Prostate gland (tissue), 2 donors: ENCODE data around the gene KRTAP10-1. TPM values are rescaled to one million over a fixed set of nuclear protein-coding genes. Genes with fewer than 3 reads are reported as not detected.

ENCODE experiments used
- DNase-seq: peaks from one replicate; pipeline ENCODE4 v3.0.0-alpha.2; 2019; ENCODE audit warnings: low spot score
- H3K27ac ChIP-seq, 2 donors: fragments of 200-600 bp; sonication (generic); 2 replicates each; pipeline ENCODE4 v1.5.1; 2017 to 2019
- H3K27me3 ChIP-seq: fragments of 200-600 bp; sonication (generic); replicated peaks from 2 replicates; pipeline ENCODE4 v1.5.1; 2019; ENCODE audit not compliant: insufficient read depth
- H3K36me3 ChIP-seq, 2 donors: fragments of 200-600 bp; sonication (generic); 1 replicate in 1 of 2; 2 replicates in 1 of 2; pipeline versions ENCODE4 v1.5.1 to v1.8.1; 2017 to 2019
- H3K4me1 ChIP-seq: fragments of 200-600 bp; sonication (generic); replicated peaks from 2 replicates; pipeline ENCODE4 v1.5.1; 2019
- H3K4me3 ChIP-seq, 2 donors: fragments of 200-600 bp; sonication (generic); 2 replicates each; pipeline ENCODE4 v1.5.1; 2017 to 2019
- H3K9me3 ChIP-seq: fragments of 200-600 bp; sonication (generic); 2 replicates; pipeline ENCODE4 v1.5.1; 2017
- CTCF ChIP-seq, 4 experiments: fragments of 200-600 bp in 2 of 4; fragments of 450-650 bp in 2 of 4; sonication (generic) in 2 of 4; IDR thresholded peaks; 1 replicate in 3 of 4; 2 replicates in 1 of 4; pipeline ENCODE4 v1.5.1; 2016 to 2019; ENCODE audit warnings: antibody characterized with exemption in 4 of 4, mild to moderate bottlenecking in 2 of 4, moderate library complexity in 2 of 4
- POLR2A ChIP-seq: fragments of 450-650 bp; IDR thresholded peaks from one replicate; pipeline ENCODE4 v1.6.1; 2016; ENCODE audit warnings: antibody characterized with exemption, mild to moderate bottlenecking
- POLR2AphosphoS5 ChIP-seq: sonication (generic); formaldehyde crosslinking; IDR thresholded peaks from one replicate; pipeline ENCODE4 v1.6.1; 2017; ENCODE audit warnings: antibody characterized with exemption
- WGBS: methylation state at CpG from one replicate; pipeline ENCODE4 v1.1.5; 2018; 5-methylcytosine and 5-hydroxymethylcytosine counted together
- intact Hi-C: fragments of 100-400 bp; cut with DNase I; formaldehyde crosslinking; loops from one replicate; pipeline ENCODE4 v1.14.2; 2022
- total RNA-seq, 2 donors: library from RNA; depleted of rRNA; stranded (reverse); fragments of >200 nt; gene quantifications; one replicate each; pipeline ENCODE4 v1.1.0, GENCODE V29; 2016

The KRTAP10-1 gene
- total RNA-seq, 2 donors from 2014 or later: not detected

GRCh38 chr21:44499211-44499560, 40.8 kb downstream of the KRTAP10-1 start:
- WGBS: 60% methylated on average over 18 of the region's 18 CpGs

GRCh38 chr21:44498280-44499210, 41.5 kb downstream of the KRTAP10-1 start:
- Histone ChIP-seq H3K4me3 (no peak overlapping the region), H3K4me1 (no peaks in the 10 kb centered on the region), H3K27ac (no peak overlapping the region), H3K27me3 (peaks cover 12% of the 10 kb centered on the region), H3K9me3 (no peaks in the 10 kb centered on the region), H3K36me3 (no peaks in the 10 kb centered on the region)
- intact Hi-C loops: no loop called here
- TF ChIP-seq CTCF (IDR thresholded peaks at IDR 0.05) (no peak), POLR2A (no peak), POLR2AphosphoS5 (no peak)
- no peak for DNase-seq
- 70% methylated on average over 27 of the region's 27 CpGs for WGBS

More at GRCh38 chr21:44499211-44499560, 40.8 kb downstream of the KRTAP10-1 start:
- Histone ChIP-seq H3K4me1 (no peaks in the 10 kb centered on the region), H3K36me3 (no peaks in the 10 kb centered on the region), H3K9me3 (no peaks in the 10 kb centered on the region), H3K4me3 (no peak overlapping the region), H3K27ac (no peak overlapping the region), H3K27me3 (peaks cover 12% of the 10 kb centered on the region)
- DNase-seq: no peak
- no peak for TF ChIP-seq POLR2A
- TF ChIP-seq POLR2AphosphoS5: no peak
- no peak for TF ChIP-seq CTCF (IDR thresholded peaks at IDR 0.05)
- intact Hi-C loops: no loop called here

- 68% methylated on average over 6 of the region's 6 CpGs for WGBS
- TF ChIP-seq POLR2A (no peak), CTCF (IDR thresholded peaks at IDR 0.05) (no peak), POLR2AphosphoS5 (no peak)
- Histone ChIP-seq H3K27ac (no peak overlapping the region), H3K4me1 (no peaks in the 10 kb centered on the region), H3K4me3 (no peak overlapping the region), H3K9me3 (no peaks in the 10 kb centered on the region), H3K36me3 (no peaks in the 10 kb centered on the region), H3K27me3 (peaks cover 12% of the 10 kb centered on the region)
- no peak for DNase-seq
- intact Hi-C loops: no loop called here
Measured at GRCh38 chr21:44497703-44498126, 42.3 kb downstream of the KRTAP10-1 start.

- Histone ChIP-seq H3K4me1 (no peaks in the 10 kb centered on the region), H3K9me3 (no peaks in the 10 kb centered on the region), H3K4me3 (no peak overlapping the region), H3K27me3 (peaks cover 12% of the 10 kb centered on the region), H3K27ac (no peak overlapping the region), H3K36me3 (no peaks in the 10 kb centered on the region)
- intact Hi-C loops: no loop called here
- TF ChIP-seq POLR2A (no peak), POLR2AphosphoS5 (no peak), CTCF (IDR thresholded peaks at IDR 0.05) (no peak)
- WGBS: 38% methylated on average over 27 of the region's 27 CpGs
- no peak for DNase-seq
Measured at GRCh38 chr21:44496564-44497550, 43.1 kb downstream of the KRTAP10-1 start.
